ENCODE measurements around the gene NCKAP5.

The NCKAP5 gene

DNA sequence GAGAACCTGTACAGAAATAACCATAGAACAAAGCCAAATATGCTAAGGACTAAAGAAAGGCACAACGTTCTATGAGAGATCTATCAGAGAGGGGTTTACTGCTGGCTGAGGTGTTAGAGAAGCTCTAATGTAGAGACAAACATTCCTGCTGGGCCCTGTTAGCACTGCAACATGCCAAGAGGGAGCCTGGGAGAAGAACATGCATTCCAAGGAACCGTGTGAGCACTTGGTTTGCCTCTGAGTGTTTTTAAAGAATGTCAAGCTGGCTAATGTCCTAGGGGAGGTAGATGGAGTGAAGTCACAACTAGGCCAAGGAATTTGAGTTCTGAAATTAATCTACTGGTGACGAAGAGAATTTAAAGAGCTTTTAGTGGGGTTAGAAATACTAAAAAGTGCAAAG, 514.0 kb downstream of the NCKAP5 start:
- no peak for DNase-seq

DNA sequence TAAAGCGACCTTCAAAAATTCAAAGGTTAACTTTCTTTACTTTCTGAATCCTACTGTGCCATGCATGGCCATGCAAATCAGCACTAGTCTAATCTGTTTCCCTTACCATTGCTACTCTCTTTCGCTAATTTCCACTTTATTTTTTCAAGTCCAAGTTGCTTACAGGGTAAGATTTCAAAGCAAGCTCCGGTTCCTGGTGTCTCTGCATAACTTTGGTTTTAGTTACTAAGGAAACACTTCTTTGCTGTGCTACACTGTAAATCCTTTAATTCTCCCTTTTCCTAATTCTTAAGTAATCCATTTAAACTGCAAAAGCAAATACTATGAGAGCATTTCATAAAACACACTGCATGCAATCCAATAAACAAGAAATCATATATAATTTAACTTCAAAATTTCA, 514.7 kb downstream of the NCKAP5 start:
- no peak for DNase-seq

DNA sequence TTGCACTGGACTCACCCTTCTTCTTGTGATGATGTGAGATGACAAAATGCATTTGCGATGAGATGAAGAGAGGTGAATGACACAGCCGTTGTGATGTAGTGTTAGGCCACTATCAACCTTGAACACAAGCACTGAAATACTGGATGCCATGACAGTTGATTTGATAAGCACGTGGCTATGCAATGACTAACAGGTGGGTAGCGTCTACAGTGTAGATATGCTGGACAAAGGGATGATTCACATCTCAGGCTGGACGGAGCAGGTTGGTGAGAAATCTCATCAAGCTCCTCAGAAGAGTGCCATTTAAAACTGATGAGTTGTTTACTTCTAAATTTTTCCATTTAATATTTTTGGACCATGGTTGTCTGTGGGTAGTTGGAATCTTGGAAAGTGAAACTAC, 522.5 kb downstream of the NCKAP5 start:
- no peak for DNase-seq

DNA sequence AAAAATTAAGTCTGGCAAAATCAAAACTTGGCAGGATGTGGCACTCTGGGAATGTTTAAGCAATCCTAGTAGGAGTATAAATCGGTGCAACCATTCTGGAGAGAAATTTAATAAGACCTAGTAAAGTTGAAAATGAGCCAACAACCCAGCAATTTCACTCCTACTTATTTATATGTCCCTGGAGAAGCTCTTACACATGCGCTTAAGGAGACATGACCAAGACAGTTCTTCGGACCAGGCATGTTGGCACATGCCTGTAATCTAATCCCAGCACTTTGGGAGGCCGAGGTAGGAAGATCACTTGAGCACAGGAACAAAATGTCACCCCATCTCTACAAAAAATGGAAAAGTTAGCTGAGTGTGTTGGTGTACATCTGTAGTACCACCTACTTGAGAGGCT, 523.7 kb downstream of the NCKAP5 start:
- DNase-seq: no peak

DNA sequence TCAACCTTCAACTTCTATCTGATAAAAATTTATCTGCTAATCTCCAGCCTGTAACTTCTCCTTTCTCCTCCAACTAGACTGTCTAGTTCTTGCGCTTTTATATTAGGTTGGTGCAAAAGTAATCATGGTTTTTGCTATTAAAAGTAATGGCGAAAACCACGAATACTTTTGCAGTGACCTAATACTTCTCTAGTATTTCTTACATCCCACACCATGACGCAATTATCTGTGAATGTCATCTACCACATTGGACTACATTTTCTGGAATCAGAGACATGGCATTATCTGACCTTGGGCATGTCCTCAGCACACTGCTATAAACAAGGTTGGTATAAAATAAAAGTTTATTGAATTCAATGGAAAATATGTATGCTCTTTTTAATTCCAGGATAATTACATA, 528.1 kb downstream of the NCKAP5 start:
- no peak for DNase-seq

DNA sequence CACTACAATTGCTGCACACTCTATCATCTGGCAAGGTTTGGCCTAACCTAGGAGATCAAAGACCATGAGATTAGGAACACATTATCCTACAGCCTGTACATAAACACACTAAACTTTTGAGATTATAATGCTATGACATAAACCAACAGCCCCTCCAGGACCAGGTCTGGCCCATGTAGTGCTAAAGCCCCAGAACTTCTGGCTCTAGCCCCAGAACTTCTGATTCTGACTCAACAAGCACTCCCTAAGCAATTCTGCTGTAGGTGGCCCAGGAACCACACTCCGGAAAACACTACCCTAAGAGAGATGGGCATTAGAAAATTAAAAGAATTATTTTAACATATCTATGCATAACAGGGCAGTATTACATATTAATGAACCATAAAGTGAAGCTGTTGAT, 528.7 kb downstream of the NCKAP5 start:
- no peak for DNase-seq

DNA sequence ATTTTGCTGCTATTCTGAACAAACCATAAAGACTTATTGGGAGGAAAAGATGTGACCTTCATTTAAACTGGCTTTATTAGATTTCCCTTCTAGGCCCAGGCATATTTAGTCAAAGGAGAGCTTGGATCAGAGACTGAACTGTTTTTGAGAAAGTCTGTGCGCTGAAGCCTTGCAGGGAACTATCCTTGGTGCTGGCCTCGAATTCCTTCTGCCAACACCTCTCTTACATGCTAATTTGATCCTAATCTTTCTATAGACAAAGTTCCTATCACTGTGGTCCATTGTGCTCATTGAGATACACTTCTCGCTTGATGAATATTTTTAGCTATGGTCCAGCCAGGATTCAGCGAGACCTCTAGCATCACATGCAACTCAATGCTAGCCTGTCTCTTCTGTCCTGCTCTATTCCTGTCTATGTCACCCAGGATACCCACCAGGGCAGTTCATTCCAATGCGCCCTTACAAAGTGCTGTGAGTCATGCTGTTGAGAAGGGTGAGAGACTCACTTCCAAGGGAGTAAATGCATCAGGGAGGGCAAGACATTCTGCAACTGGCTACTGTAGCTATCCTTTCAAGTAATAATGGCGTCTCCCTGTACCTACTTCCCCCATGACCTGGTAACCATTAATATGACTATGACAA, 541.6 kb downstream of the NCKAP5 start:
- DNase-seq: no peak

DNA sequence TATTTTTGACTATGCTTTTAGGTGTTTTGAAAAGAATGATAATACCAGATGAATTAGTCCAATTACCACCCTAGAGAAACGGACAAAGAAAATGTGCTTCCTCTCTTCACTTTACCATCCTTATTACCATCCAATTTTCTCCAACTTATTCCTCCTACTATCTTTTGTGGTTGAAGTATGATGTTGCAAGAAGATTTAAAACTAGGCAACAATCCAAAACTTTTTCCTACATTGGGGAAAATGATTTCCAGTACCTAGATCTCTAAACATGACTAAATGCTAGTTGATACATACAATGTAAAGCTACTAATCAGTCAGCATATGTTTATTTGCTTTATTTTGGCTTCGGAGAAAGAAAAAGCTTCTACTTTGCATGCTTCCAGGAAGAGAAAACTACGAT, 543.3 kb downstream of the NCKAP5 start:
- DNase-seq: no peak

DNA sequence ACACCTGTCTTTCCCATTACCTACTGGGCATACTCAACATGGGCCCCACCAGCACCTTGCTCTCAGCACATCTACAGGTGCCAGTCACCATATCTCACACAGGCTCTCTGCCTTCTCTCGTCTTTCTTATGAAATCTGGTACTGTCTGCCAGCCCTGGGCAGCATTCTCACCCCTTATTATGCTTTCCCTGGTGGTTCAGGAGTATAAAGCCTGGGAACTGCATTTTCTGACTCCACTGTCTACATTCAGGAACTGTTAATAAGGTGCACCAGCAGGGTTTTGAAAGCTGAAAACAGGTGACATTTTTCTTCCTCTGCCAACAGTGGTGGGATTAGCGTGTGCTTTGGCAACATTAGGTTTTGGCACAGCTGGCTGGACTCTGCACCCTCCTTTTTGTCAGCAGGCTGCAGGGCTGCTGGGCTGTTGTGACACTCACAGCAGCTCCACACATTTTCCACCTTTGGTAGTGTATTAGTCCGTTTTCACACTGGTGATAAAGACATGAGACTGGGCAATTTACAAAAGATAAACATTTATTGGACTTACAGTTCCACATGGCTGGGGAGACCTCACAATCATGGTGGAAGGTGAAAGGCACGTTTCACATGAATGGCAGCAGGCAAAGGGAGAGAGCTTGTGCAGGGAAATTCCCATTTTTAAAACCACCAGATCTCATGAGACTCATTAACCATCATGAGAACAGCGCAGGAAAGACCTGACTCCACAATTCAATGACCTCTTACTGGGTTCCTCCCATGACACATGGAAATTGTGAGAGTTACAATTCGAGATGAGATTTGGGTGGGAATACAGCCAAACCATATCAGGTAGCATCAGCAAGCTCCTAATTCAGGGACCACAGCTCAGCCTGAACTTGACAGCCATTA, 555.2 kb downstream of the NCKAP5 start:
- DNase-seq: no peak

DNA sequence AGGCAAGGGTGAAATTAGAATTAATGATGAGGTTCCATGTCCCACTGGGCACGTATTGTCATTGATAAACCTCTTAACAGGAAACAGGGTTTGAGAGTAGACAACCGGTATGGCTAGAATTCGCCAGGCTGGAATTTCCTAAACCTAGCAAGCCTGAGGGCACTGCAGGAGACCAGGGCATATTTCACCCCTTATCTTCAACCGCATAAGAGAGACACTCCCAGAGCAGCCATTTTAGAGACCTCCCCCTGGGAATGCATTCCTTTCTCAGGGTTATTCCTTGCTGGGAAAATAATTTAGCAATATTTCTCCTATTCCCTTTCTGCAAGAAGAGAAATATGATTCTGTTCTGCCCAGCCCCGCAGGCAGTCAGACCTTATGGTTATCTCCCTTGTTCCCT, 563.6 kb downstream of the NCKAP5 start:
- DNase-seq: no peak

DNA sequence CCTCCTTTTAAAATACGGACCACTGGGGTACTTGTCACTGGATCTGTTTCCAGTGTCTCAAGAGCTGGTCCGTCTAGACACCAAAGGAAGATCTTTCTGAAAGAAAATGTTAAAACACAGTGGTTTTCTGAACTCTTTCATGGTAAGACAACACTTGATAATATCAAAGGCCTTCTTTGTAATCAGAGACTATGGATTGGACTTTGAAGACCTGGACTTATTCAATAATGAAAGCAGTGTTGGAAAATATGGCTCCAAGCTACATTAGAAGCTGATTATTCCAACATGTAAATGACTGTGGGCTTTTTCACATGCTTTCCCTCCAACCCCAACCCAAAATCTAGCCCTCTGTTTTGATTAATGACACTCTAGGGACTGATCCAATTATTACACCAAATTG, 568.8 kb downstream of the NCKAP5 start:
- no peak for DNase-seq

DNA sequence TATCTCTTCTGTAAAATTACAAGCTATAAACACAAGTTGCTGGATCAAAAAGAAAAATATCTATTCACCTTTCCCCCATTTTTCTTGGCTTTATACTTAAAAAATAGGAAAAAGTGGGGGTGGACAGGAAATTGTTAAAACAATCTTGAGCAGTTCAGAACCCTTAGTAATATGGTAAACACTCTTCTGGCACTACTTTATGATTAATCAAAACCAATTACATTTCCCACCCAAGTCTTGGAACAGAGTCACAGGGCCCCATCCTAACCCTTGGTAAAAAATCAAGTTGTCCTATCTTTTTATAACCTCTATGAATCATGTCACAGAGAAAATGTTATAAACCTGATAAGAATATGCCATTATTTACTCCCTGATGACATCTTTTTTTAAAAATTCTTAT, 570.0 kb downstream of the NCKAP5 start:
- DNase-seq: no peak

DNA sequence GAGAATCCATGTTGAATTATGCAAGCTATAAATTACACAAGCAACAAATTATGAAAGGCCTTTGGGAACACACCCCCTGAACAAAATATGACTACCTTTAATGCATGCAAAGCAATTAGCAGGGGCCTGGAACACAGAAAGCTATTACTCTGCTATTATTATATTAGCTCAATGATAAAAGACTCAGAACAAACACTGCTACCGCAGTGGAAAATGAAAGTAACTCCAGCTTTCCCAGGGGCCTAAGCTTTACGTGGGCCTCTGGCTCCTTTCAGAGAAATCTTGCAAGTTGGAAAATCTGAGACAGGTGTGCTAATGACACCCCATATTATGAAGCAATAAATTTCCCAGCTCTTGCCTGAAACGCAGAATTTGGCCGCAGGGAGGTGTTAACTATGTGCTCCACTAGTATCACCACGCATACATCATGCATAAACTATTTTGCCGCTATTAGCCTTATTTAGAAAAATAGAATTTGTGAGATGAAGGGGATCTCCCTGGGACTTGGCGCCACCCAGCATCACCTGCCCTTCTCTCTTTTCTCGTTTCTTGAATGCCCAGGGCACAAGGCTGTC, 576.7 kb downstream of the NCKAP5 start:
- DNase-seq: no peak

DNA sequence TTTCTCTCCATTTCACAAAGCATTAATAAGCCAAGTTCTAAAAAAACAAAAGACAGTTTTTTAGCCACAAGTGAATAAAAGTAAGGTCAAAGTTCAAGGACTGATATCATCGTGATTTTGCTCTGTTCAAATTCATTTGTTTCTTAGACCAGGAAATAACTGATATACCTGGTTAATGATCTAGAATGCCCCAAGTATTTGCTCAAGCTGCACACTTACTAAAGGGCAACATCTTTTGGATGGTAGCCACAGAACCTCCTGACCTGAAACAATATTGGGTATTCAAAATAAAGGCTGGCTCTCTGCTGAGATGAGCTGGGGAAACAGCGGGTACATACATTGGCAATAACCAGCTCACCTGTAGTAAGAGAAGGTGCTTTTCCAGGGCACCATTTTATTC, 583.5 kb downstream of the NCKAP5 start:
- DNase-seq: no peak

DNA sequence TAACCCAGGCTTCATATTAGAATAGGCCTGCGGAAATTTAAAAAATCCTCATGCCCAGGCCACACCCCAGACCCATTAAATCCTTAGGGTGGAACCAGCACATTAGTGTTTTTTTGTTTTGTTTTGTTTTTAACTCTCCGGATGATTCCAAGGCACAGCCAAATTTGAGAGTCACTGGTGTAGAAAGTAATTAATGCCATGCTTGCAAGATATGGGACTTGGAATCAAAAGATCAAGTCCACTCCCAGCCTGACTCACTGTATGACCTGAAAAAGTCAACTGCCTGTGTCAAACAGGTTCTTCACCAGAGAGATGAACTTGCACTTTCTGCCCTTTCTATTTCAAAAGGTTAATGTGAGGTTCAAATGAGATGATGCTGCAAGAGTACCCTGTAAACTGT, 588.0 kb downstream of the NCKAP5 start:
- DNase-seq: no peak

DNA sequence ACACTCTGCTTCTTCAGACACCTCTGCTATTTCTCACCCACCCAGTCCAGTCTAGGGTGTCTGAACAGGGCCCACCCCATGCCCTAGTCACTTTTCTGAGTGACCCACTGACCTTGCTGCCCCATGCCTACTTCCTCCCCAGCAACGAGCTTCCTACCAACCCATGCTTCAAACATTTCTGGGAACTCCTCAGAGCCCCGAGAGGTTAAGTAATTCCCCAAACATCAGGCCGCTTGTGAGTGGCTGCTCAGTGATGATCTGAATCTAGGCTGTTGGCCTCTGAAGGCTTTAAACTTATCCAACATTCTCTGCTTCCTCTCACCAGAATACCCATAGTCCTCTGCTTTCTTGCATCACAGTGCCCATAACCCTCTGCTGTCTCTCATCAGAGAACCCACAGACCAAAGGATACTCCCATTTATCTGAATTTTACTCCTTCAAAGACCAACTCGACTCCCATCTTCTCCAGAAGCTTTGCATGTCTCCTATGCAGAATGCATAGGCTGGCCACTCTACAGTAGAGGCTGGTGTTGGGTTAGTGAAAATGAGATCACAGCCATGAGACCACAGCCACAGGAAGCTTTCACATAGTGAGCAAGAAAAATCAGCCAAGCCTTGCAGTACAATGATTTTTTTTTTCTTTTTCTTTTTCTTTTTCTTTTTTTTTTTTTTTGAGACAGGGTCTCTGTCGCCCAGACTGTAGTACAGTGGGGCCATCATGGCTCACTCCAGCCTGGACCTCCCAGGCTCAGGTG, 588.7 kb downstream of the NCKAP5 start:
- DNase-seq: no peak

DNA sequence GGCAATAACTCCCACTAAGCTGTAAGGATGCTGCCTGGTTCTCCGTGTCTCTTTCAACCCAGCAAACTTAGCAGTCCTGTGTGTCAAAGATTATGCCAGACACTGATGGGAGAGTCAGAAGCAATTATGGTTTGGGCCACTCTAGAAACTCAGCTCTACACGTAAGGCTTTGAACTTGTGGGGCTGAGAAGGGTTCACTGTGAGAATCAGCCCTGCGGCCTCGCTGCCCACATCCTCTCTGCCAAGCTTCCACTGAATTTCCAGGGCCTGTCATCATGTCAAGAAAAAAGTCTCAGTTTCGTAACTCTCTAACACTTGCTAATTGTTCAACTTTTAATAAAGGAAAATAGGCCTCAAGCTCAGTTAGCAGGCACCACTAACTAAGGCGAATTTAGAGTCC, 589.4 kb downstream of the NCKAP5 start:
- no peak for DNase-seq

DNA sequence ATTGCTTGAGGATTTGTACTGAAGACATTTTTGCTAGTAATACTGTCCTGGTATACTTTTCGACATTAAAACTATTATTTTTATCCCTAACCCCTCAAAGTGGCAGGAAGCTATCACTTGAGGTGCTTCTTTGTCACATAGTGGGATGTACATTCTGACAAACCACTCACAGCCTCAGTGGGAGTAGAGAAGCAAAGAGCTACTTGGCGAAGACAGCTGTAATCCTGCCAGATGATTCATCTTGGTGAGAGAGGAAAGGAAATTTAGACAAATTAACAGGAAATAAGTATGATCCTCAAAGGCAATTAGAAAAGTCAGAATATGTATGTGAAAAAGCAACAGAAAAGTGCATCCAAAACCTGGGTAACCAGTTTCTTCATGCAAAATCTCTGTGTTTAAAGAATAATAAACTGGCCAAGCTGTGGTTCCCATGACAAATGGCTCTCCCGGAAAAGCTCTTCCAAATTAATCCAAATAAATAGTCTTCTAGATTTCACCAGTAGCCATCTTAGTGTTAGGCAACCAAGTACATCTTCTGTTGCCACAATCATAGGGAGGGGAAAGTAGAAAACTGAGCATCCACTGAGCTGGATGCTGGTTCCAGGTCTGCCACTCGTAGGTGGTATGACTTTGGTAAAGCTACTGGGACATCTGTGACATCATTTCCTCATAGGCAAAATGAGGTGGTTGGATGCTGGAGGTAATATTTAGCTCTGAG, 590.3 kb downstream of the NCKAP5 start:
- DNase-seq: no peak

DNA sequence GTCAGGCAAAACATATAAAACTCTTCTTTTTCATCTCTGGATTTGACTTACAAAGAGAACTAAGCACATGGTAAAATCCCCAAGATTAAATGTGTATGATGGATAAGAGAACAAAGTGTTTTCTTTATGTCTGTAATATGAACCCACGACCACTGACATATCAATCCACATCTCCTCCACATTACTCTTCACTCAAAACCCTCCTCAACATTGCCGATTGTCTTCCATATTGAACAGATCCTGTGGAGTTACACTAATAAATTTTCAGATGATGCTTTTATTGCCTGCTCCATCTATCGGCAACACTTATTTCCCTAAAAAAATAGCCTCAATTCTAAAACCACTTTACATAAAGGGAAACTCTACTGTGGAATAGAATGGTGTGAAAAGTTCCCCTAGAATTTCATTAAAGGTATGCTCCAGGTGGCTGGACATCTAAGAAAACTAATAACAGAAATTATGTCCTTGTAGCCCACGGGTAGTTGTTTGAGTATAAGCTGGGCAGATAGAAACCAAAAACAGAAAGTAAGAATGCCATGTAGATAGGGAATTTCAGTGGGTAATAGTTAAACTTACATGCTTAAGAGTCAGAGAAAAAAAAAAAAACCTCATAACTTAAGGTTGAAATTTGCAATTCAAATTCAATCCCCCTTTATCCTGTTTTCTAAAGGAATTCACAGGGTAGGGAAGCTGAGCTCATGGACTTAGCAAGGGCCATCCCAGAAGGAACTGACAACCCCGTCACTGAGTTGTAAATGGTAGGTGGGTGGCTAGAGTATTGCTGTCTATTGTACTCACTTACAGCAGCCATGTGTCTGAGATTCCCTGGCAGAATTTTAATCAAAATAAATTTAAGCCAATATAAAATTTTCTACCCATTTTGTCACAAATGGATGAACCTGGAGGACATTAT, 592.8 kb downstream of the NCKAP5 start:
- DNase-seq: no peak

DNA sequence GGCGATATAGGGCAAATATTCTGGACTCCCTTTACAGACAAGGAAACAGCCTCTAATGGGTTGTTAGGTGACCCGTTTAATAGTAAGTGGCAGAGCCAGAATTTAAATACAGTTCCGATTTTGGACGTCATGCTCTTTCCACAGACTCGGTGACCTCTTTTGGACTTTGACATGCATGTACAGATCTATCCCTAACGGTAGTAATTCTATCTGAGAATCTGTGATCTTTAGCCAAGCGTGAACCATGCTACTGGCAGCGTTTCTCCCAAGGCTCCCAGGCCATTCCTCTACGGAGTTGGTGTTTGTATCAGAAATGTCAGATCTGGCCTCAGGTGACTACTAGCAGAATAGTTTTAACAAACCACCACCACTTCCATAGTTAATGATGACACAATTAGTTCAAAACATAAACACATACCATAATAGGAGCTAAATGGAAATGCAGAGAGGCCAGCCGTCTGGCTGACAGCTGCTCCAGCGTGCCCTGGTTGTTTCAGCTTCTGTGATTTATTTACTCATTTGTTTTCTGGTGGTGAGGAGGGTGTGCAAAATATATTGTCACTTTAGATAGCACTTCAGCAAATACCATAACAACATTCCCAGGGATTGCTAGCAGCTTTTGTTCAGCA, 593.7 kb downstream of the NCKAP5 start:
- DNase-seq: no peak

Measured in NCI-H345 (cell line).